ENCODE measurements around the gene CDH16. TPM values are rescaled to one million over a fixed set of nuclear protein-coding genes. Genes with fewer than 3 reads are reported as not detected.
"Not testable (repeated sequence)": the region's sequence is repeated elsewhere in the genome, so short reads cannot be mapped to it uniquely, and the experiment has no call there.

The CDH16 gene
- total RNA-seq, 5 donors from 2014 or later (not counting 1 experiment from before 2014, with no cell fraction given): not detected

DNA sequence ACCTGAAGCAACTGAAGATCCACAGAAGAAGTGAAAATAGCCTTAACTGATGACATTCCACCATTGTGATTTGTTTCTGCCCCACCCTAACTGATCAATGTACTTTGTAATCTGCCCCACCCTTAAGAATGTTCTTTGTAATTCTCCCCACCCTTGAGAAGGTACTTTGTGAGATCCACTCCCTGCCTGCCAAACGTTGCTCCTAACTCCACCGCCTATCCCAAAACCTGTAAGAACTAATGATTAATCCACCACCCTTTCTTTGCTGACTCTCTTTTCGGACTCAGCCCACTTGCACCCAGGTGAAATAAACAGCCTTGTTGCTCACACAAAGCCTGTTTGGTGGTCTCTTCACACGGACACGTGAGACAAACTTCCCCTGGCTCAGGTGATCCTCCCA is 22.0 kb downstream of the CDH16 start:
- H3K4me3 ChIP-seq (ENCODE audit: control insufficient read depth in 1 of 2, extremely low read depth in 1 of 2, low read length in 1 of 2); H3K36me3 ChIP-seq (ENCODE audit: control insufficient read depth in 2 of 2, extremely low read depth in 1 of 2, insufficient read depth in 1 of 2, low read length in 1 of 2); H3K27ac Mint-ChIP-seq; DNase-seq; H3K27me3 Mint-ChIP-seq; H3K4me3 Mint-ChIP-seq; CTCF ChIA-PET; H3K27ac ChIP-seq (ENCODE audit: low read length); H3K9me3 ChIP-seq; ATAC-seq (replicated peaks in 1 of 4); POLR2A ChIA-PET; H3K27me3 ChIP-seq (replicated peaks in 1 of 2; ENCODE audit: control insufficient read depth in 2 of 2, extremely low read depth in 1 of 2, insufficient read depth in 2 of 2, low read length in 1 of 2); H3K36me3 Mint-ChIP-seq; H3K9me3 Mint-ChIP-seq: not testable (repeated sequence)
- peaks cover 0 to 10% of the 10 kb centered on the region in 2 experiments for H3K4me1 ChIP-seq (ENCODE audit: control insufficient read depth in 1 of 2, extremely low read depth in 1 of 2, insufficient read depth in 2 of 2, low read length in 2 of 2)
- H3K4me1 Mint-ChIP-seq: peaks cover 3 to 14% (median 10%) of the 10 kb centered on the region in 3 donors
- 83% methylated on average over 4 of the region's 5 CpGs for WGBS (ENCODE audit: insufficient coverage)

DNA sequence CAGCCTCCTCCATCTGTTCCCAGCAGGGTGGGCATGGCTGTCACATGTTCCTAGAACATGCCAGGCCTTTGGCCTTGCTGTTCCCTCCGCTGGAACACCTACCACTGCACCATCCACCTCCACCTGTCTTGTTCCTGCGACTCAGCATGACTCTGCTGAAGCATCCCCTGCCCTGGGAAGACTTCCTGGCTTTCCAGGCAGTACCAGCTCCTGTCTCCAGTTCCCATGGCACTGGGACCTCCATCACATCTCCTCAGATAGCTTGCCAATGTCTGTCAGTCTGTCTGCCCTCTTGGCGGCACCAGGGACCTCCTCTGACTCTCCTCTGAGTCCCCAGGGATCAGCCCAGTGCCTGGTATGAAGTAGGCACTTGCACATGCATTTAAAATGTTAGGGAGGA is 22.7 kb downstream of the CDH16 start:
- DNase-seq: no peak
- Mint-ChIP-seq H3K27me3 (no peaks in the 10 kb centered on the region), H3K27ac (no peak overlapping the region), H3K4me3 (no peak overlapping the region), H3K9me3 (no peaks in the 10 kb centered on the region), H3K4me1 (peaks cover 3 to 14% (median 10%) of the 10 kb centered on the region in 3 donors), H3K36me3 (no peaks in the 10 kb centered on the region)
- CTCF ChIA-PET: interaction anchor here (0.6 to 1.2 kb wide), 4 partner anchors 14 to 228 kb away, joined by 3 read pairs; partner anchors contain the start of gene PDP2 (in 1 of the 2)
- peaks cover 0 to 2% of the 10 kb centered on the region in 2 experiments for H3K27me3 ChIP-seq (replicated peaks in 1 of 2; ENCODE audit: control insufficient read depth in 2 of 2, extremely low read depth in 1 of 2, insufficient read depth in 2 of 2, low read length in 1 of 2)
- POLR2A ChIA-PET: no interaction called here
- peaks cover 0 to 4% of the 10 kb centered on the region in 2 donors for H3K36me3 ChIP-seq (ENCODE audit: control insufficient read depth in 2 of 2, extremely low read depth in 1 of 2, insufficient read depth in 1 of 2, low read length in 1 of 2)
- peaks cover 0 to 10% of the 10 kb centered on the region in 2 experiments for H3K4me1 ChIP-seq (ENCODE audit: control insufficient read depth in 1 of 2, extremely low read depth in 1 of 2, insufficient read depth in 2 of 2, low read length in 2 of 2)
- no peak overlapping the region for H3K4me3 ChIP-seq (ENCODE audit: control insufficient read depth in 1 of 2, extremely low read depth in 1 of 2, low read length in 1 of 2)
- WGBS (ENCODE audit: insufficient coverage): 96% methylated on average over 2 of the region's 3 CpGs
- H3K9me3 ChIP-seq: no peaks in the 10 kb centered on the region
- no peak overlapping the region for H3K27ac ChIP-seq (ENCODE audit: low read length)
- ATAC-seq (replicated peaks in 1 of 4): no peak

DNA sequence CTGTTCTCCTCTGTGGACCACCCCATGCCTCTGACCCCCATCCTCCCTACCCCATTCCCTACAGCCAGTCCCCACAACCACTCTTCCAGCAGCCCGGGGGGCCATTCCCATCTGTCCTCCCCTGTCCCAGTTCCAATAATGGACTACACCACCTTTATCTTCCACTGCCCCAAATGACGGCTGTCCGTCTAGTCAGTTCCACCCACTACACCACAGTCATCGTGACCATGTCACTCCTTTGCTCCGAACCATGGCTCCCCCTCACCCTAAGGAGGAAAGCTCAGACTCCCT is 23.1 kb downstream of the CDH16 start:
- WGBS (ENCODE audit: insufficient coverage): 100% methylated on average over 5 of the region's 5 CpGs
- H3K27ac Mint-ChIP-seq: no peak overlapping the region

DNA sequence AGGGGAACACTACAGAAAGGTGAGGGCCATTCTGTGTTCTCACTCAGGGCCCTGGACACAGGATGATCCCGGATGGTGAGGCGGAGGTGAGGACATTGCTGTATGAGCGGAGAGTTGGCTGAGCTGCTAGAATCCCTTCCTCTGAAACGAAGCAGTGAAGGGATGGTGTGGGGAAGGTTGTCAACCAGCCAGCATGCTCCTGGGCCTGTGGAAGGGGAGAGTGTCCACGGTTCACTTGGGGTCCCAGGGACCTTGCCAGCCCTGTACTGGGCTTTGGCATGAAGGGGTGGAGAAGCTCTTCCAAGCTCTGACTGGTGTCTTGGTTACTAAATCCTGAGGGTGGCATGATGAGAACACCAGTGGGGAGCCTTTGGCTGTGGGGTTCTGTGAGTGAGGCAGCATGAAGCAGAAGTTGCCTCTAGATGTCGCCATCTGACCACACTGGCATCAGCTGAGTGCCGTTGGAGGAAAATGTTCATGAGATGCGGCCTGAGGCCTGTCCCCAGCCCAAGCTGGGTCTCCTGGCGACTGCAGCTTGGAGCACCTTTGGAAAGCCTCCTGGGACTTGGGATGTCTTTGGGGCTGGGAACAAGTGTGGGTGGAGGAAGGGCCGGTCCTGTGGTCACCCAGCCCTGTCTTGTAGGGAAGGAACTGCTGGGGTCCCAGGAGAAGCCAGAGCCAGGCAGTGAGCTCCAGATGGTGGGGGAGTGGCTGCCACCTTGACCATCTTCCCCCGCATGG is 23.6 kb downstream of the CDH16 start:
- H3K36me3 ChIP-seq (ENCODE audit: control insufficient read depth in 2 of 2, extremely low read depth in 1 of 2, insufficient read depth in 1 of 2, low read length in 1 of 2): peaks cover 0 to 4% of the 10 kb centered on the region in 2 donors
- DNase-seq: peak in 33 of 35 experiments; percentile 20 to 75 (median 43)
- ATAC-seq (replicated peaks in 1 of 4): peak; percentile 77 to 90 (median 84)
- H3K27ac ChIP-seq (ENCODE audit: low read length): no peak overlapping the region
- ChIA-PET POLR2A (interaction anchor here in 1 of 2 donors (0.6 kb wide), 1 partner anchor 49 kb away, joined by 4 read pairs; no protein-coding TSS in a partner anchor), CTCF (interaction anchor here (0.6 to 1.2 kb wide), 7 partner anchors 13 to 881 kb away, joined by 3 to 5 read pairs (median 3); partner anchors contain the start of gene PDP2 (in 1 of the 2))
- H3K27me3 ChIP-seq (replicated peaks in 1 of 2; ENCODE audit: control insufficient read depth in 2 of 2, extremely low read depth in 1 of 2, insufficient read depth in 2 of 2, low read length in 1 of 2): peaks cover 0 to 2% of the 10 kb centered on the region in 2 experiments
- Mint-ChIP-seq H3K9me3 (no peaks in the 10 kb centered on the region), H3K4me3 (no peak overlapping the region), H3K27ac (no peak overlapping the region), H3K4me1 (peaks cover 3 to 14% (median 10%) of the 10 kb centered on the region in 3 donors), H3K27me3 (no peaks in the 10 kb centered on the region), H3K36me3 (no peaks in the 10 kb centered on the region)
- H3K4me3 ChIP-seq (ENCODE audit: control insufficient read depth in 1 of 2, extremely low read depth in 1 of 2, low read length in 1 of 2): no peak overlapping the region
- peaks cover 0 to 10% of the 10 kb centered on the region in 2 experiments for H3K4me1 ChIP-seq (ENCODE audit: control insufficient read depth in 1 of 2, extremely low read depth in 1 of 2, insufficient read depth in 2 of 2, low read length in 2 of 2)
- H3K9me3 ChIP-seq: no peaks in the 10 kb centered on the region
- 58% methylated on average over 11 of the region's 11 CpGs for WGBS (ENCODE audit: insufficient coverage)

More for the DNA sequence above, 23.1 kb downstream of the CDH16 start:
- H3K9me3 ChIP-seq: no peaks in the 10 kb centered on the region
- H3K4me1 Mint-ChIP-seq: peaks cover 3 to 14% (median 10%) of the 10 kb centered on the region in 3 donors
- H3K36me3 Mint-ChIP-seq: no peaks in the 10 kb centered on the region
- H3K4me3 ChIP-seq (ENCODE audit: control insufficient read depth in 1 of 2, extremely low read depth in 1 of 2, low read length in 1 of 2): no peak overlapping the region
- H3K27ac ChIP-seq (ENCODE audit: low read length): no peak overlapping the region
- no peak for ATAC-seq (replicated peaks in 1 of 4)
- POLR2A ChIA-PET: interaction anchor here in 1 of 2 donors (0.6 kb wide), 1 partner anchor 49 kb away, joined by 4 read pairs; no protein-coding TSS in a partner anchor
- CTCF ChIA-PET: interaction anchor here (0.6 to 1.2 kb wide), 7 partner anchors 14 to 228 kb away, joined by 3 read pairs; partner anchors contain the start of gene PDP2 (in 1 of the 2)
- H3K27me3 ChIP-seq (replicated peaks in 1 of 2; ENCODE audit: control insufficient read depth in 2 of 2, extremely low read depth in 1 of 2, insufficient read depth in 2 of 2, low read length in 1 of 2): peaks cover 0 to 2% of the 10 kb centered on the region in 2 experiments
- peaks cover 0 to 4% of the 10 kb centered on the region in 2 donors for H3K36me3 ChIP-seq (ENCODE audit: control insufficient read depth in 2 of 2, extremely low read depth in 1 of 2, insufficient read depth in 1 of 2, low read length in 1 of 2)
- no peaks in the 10 kb centered on the region for H3K9me3 Mint-ChIP-seq
- H3K4me1 ChIP-seq (ENCODE audit: control insufficient read depth in 1 of 2, extremely low read depth in 1 of 2, insufficient read depth in 2 of 2, low read length in 2 of 2): peaks cover 0 to 10% of the 10 kb centered on the region in 2 experiments
- H3K27me3 Mint-ChIP-seq: no peaks in the 10 kb centered on the region
- H3K4me3 Mint-ChIP-seq: no peak overlapping the region
- no peak for DNase-seq

DNA sequence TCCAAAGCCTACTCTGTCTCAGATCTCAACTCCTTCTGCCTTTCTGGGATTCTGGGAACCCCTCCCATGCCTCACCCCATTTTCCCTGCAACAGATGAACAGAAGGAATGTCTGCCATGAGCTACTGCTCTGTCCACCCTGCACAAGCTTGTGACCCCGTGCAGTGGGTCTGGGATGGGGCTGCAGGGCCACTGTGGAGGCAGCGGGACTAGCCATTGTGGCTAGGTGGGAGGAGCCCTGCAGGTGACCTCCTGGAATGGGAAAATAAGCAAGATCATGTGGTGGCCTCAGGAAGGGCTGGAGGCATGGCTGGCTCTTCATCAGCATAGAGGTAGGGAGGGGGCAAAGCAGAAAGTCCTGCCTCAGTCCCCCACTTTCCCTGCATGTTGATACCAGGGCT is 24.6 kb downstream of the CDH16 start:
- 83% methylated on average over 1 of the region's 2 CpGs for WGBS (ENCODE audit: insufficient coverage)

DNA sequence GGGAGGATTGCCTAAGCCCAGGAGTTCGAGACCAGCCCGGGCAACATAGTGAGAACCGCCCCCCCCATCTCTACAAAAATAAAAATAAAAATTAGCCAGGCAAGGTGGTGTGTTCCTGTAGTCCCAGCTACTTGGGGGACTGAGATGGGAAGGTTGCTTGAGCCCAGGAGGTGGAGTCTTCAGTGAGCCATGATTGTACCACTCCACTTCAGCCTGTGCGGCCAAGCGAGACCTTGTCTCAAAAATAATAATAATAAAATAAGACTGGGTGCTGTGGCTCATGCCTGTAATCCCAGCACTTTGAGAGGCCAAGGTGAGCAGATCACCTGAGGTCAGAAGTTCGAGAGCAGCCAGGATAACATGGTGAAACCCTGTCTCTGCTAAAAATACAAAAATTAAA is 26.9 kb downstream of the CDH16 start:
- H3K9me3 Mint-ChIP-seq: no peaks in the 10 kb centered on the region
- peaks cover 5 to 8% of the 10 kb centered on the region in 2 donors for H3K36me3 ChIP-seq (ENCODE audit: control insufficient read depth in 2 of 2, extremely low read depth in 1 of 2, insufficient read depth in 1 of 2, low read length in 1 of 2)
- no peak overlapping the region for H3K27ac ChIP-seq (ENCODE audit: low read length)
- ChIA-PET CTCF (interaction anchor here in 1 of 2 donors (1.1 kb wide), 1 partner anchor 554 kb away, joined by 10 read pairs; no protein-coding TSS in a partner anchor), POLR2A (interaction anchor here in 1 of 2 donors (0.7 kb wide), 1 partner anchor 77 kb away, joined by 6 read pairs; no protein-coding TSS in a partner anchor)
- H3K27me3 ChIP-seq (replicated peaks in 1 of 2; ENCODE audit: control insufficient read depth in 2 of 2, extremely low read depth in 1 of 2, insufficient read depth in 2 of 2, low read length in 1 of 2): peaks cover 0 to 2% of the 10 kb centered on the region in 2 experiments
- DNase-seq: no peak
- no peaks in the 10 kb centered on the region for H3K27me3 Mint-ChIP-seq
- H3K27ac Mint-ChIP-seq: no peak overlapping the region
- no peak overlapping the region for H3K4me3 Mint-ChIP-seq
- H3K36me3 Mint-ChIP-seq: no peaks in the 10 kb centered on the region
- ATAC-seq (replicated peaks in 1 of 4): no peak
- 88% methylated on average over 1 of the region's 6 CpGs for WGBS (ENCODE audit: insufficient coverage)
- no peaks in the 10 kb centered on the region for H3K9me3 ChIP-seq
- H3K4me3 ChIP-seq (ENCODE audit: control insufficient read depth in 1 of 2, extremely low read depth in 1 of 2, low read length in 1 of 2): no peak overlapping the region
- peaks cover 6 to 23% (median 20%) of the 10 kb centered on the region in 3 donors for H3K4me1 Mint-ChIP-seq
- H3K4me1 ChIP-seq (ENCODE audit: control insufficient read depth in 1 of 2, extremely low read depth in 1 of 2, insufficient read depth in 2 of 2, low read length in 2 of 2): peaks cover 0 to 10% of the 10 kb centered on the region in 2 experiments

More for the DNA sequence above, 24.6 kb downstream of the CDH16 start:
- no peak overlapping the region for H3K27ac Mint-ChIP-seq
- Histone ChIP-seq H3K4me3 (ENCODE audit: control insufficient read depth in 1 of 2, extremely low read depth in 1 of 2, low read length in 1 of 2) (no peak overlapping the region), H3K4me1 (ENCODE audit: control insufficient read depth in 1 of 2, extremely low read depth in 1 of 2, insufficient read depth in 2 of 2, low read length in 2 of 2) (peaks cover 0 to 10% of the 10 kb centered on the region in 2 experiments), H3K27ac (ENCODE audit: low read length) (no peak overlapping the region), H3K9me3 (no peaks in the 10 kb centered on the region), H3K27me3 (replicated peaks in 1 of 2; ENCODE audit: control insufficient read depth in 2 of 2, extremely low read depth in 1 of 2, insufficient read depth in 2 of 2, low read length in 1 of 2) (peaks cover 0 to 2% of the 10 kb centered on the region in 2 experiments), H3K36me3 (ENCODE audit: control insufficient read depth in 2 of 2, extremely low read depth in 1 of 2, insufficient read depth in 1 of 2, low read length in 1 of 2) (peaks cover 0 to 7% of the 10 kb centered on the region in 2 donors)
- ChIA-PET CTCF (no interaction called here), POLR2A (no interaction called here)
- no peak for DNase-seq
- peaks cover 3 to 14% (median 10%) of the 10 kb centered on the region in 3 donors for H3K4me1 Mint-ChIP-seq
- no peak overlapping the region for H3K4me3 Mint-ChIP-seq
- H3K9me3 Mint-ChIP-seq: no peaks in the 10 kb centered on the region
- no peaks in the 10 kb centered on the region for H3K27me3 Mint-ChIP-seq
- no peaks in the 10 kb centered on the region for H3K36me3 Mint-ChIP-seq
- no peak for ATAC-seq (replicated peaks in 1 of 4)

Measured in T-cell (primary cell).